Osteoblast (primary cell): Measurements from ENCODE around the gene CUEDC1. TPM values are rescaled to one million over a fixed set of nuclear protein-coding genes. Genes with fewer than 3 reads are reported as not detected.

Experiments
- DNase-seq: peaks from one replicate; pipeline ENCODE4 v3.0.0; 2011; ENCODE audit warnings: low spot score, mixed read lengths; ENCODE audit not compliant: insufficient read length; ENCODE audit errors: missing footprints
- H2AFZ ChIP-seq: 2 replicates; pipeline ENCODE4 v1.6.0; 2011; ENCODE audit warnings: mild to moderate bottlenecking, low read length
- H3K27ac ChIP-seq: 2 replicates; pipeline ENCODE4 v1.5.1; 2011; ENCODE audit warnings: mild to moderate bottlenecking, low read depth, low read length, moderate library complexity
- H3K27me3 ChIP-seq: 2 replicates; pipeline ENCODE4 v1.6.0; 2012; ENCODE audit warnings: mild to moderate bottlenecking, control low read depth, inconsistent platforms, low read length, moderate library complexity; ENCODE audit not compliant: insufficient read depth
- H3K36me3 ChIP-seq: 2 replicates; pipeline ENCODE4 v1.5.1; 2011; ENCODE audit warnings: mild to moderate bottlenecking, low read length, control low read depth, moderate library complexity; ENCODE audit not compliant: insufficient read depth
- H3K4me1 ChIP-seq: 2 replicates; pipeline ENCODE4 v1.5.1; 2011; ENCODE audit warnings: mild to moderate bottlenecking, low read length, control low read depth, moderate library complexity; ENCODE audit not compliant: insufficient read depth
- H3K4me2 ChIP-seq: 2 replicates; pipeline ENCODE4 v1.6.0; 2011; ENCODE audit warnings: mild to moderate bottlenecking, low read length; ENCODE audit not compliant: insufficient read depth
- H3K4me3 ChIP-seq: fragments of 200-600 bp; sonication (generic); 3 replicates; pipeline ENCODE4 v1.5.1; 2012; ENCODE audit warnings: mild to moderate bottlenecking, low read length, inconsistent platforms; ENCODE audit not compliant: insufficient read depth
- H3K79me2 ChIP-seq: 2 replicates; pipeline ENCODE4 v1.6.0; 2012; ENCODE audit warnings: mild to moderate bottlenecking, low read length, control low read depth, inconsistent platforms; ENCODE audit not compliant: insufficient read depth
- H3K9me3 ChIP-seq: 2 replicates; pipeline ENCODE4 v1.5.1; 2011; ENCODE audit warnings: low read depth, low read length, control low read depth
- H4K20me1 ChIP-seq: 2 replicates; pipeline ENCODE4 v1.6.0; 2012; ENCODE audit warnings: mild to moderate bottlenecking, low read length, control low read depth; ENCODE audit not compliant: insufficient read depth
- total RNA-seq: library from RNA; depleted of rRNA; stranded (reverse); fragments of >200 nt; gene quantifications from 2 replicates; pipeline ENCODE4 v1.2.3, GENCODE V29; 2012
- TF ChIP-seq, protein P1 (sequence below): IDR thresholded peaks from 2 replicates; pipeline ENCODE4 v1.5.1; 2011; ENCODE audit warnings: mild to moderate bottlenecking, low read depth, low read length, moderate library complexity; ENCODE audit errors: extremely low read depth

The CUEDC1 gene
- total RNA-seq, 1 donor, result 21.0 TPM

DNA sequence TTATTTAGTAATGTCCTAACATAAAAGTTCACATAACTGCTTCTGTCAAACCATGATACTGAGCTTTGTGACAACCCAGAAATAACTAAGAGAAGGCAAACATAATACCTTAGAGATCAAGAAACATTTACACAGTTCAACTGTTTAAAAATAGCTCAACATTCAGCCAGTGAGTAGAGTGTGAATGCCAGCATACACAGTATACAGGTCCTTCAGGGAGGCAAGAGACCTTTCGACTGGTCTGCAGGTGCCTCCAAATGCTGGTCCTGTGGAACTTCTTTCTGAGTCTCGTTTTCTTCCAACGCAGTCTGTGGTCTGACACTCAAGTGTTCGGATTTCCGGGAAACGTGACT is 115.7 kb downstream of the CUEDC1 start:
- no peaks in the 10 kb centered on the region for H3K9me3 ChIP-seq
- no peak for DNase-seq
- no peaks in the 10 kb centered on the region for H4K20me1 ChIP-seq
- peaks cover 32% of the 10 kb centered on the region for H3K36me3 ChIP-seq
- H3K79me2 ChIP-seq, result peaks cover 15% of the 10 kb centered on the region
- H3K27me3 ChIP-seq, result no peaks in the 10 kb centered on the region
- H3K27ac ChIP-seq, result no peak overlapping the region
- H2AFZ ChIP-seq, result no peak overlapping the region
- no peak overlapping the region for H3K4me2 ChIP-seq
- no peaks in the 10 kb centered on the region for H3K4me1 ChIP-seq
- no peak overlapping the region for H3K4me3 ChIP-seq
- TF ChIP-seq, protein P1, sequence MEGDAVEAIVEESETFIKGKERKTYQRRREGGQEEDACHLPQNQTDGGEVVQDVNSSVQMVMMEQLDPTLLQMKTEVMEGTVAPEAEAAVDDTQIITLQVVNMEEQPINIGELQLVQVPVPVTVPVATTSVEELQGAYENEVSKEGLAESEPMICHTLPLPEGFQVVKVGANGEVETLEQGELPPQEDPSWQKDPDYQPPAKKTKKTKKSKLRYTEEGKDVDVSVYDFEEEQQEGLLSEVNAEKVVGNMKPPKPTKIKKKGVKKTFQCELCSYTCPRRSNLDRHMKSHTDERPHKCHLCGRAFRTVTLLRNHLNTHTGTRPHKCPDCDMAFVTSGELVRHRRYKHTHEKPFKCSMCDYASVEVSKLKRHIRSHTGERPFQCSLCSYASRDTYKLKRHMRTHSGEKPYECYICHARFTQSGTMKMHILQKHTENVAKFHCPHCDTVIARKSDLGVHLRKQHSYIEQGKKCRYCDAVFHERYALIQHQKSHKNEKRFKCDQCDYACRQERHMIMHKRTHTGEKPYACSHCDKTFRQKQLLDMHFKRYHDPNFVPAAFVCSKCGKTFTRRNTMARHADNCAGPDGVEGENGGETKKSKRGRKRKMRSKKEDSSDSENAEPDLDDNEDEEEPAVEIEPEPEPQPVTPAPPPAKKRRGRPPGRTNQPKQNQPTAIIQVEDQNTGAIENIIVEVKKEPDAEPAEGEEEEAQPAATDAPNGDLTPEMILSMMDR, result no peak

DNA sequence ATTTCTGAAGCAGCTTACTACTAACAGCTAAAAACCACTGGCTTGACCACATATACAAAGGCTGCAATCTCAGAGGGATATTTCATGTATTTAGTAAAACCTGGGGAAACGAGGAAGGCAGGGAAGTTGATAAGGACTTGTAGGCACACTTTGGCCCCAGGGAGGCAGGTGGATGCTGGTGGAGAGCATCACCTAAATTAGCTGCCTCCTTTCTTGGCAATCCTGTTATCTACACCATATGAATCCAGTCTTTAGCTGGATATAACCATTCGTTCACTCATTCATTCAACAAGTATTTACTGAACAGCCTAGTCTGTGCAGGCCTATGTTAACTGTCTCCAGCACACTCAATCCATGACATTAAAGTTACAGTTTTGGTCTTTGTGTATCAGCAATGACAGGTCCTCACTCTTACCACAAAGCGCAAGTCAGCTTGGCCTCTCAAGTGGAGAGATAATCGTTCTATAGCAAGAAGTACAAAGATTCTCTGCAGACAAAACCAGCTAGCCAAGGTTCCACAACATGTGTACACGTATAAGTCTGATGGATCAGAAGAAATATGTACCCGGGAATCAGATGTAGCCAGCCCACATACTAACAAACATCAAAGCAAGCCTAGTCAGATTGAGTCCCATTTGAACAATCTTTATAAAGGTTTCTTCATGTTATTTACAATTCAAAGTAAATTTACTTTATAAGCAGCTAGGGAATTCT is 116.2 kb downstream of the CUEDC1 start:
- H4K20me1 ChIP-seq, result no peaks in the 10 kb centered on the region
- H3K79me2 ChIP-seq, result peaks cover 15% of the 10 kb centered on the region
- peaks cover 32% of the 10 kb centered on the region for H3K36me3 ChIP-seq
- TF ChIP-seq, protein P1, result no peak
- no peak overlapping the region for H3K27ac ChIP-seq
- no peak overlapping the region for H3K4me2 ChIP-seq
- no peaks in the 10 kb centered on the region for H3K9me3 ChIP-seq
- no peaks in the 10 kb centered on the region for H3K27me3 ChIP-seq
- H3K4me1 ChIP-seq, result peaks cover 5% of the 10 kb centered on the region
- H2AFZ ChIP-seq, result no peak overlapping the region
- no peak for DNase-seq
- H3K4me3 ChIP-seq, result no peak overlapping the region

DNA sequence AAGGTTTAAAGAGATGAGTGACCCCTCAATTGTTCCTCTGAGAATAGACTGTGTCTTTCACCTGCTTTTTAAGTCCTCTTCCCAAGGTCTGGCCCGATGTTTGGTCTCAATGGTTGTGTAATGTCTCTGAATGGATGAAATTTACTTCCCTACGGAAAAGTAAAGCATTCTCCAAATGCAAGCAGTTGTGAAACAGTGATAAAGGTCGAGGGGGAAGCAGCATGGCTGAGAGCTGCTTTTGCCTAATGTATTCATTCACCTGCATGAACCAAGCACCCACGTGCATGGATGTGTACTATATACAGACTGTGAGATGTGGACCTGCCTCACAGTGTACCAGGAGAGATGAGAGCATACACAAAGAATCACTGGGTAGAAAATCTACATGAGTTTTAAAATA is 116.8 kb downstream of the CUEDC1 start:
- no peaks in the 10 kb centered on the region for H3K27me3 ChIP-seq
- H3K4me3 ChIP-seq, result no peak overlapping the region
- TF ChIP-seq, protein P1, result no peak
- no peaks in the 10 kb centered on the region for H3K9me3 ChIP-seq
- peaks cover 6% of the 10 kb centered on the region for H3K4me1 ChIP-seq
- H3K27ac ChIP-seq, result no peak overlapping the region
- H3K79me2 ChIP-seq, result peaks cover 13% of the 10 kb centered on the region
- H2AFZ ChIP-seq, result no peak overlapping the region
- no peak for DNase-seq
- peaks cover 32% of the 10 kb centered on the region for H3K36me3 ChIP-seq
- no peaks in the 10 kb centered on the region for H4K20me1 ChIP-seq
- H3K4me2 ChIP-seq, result no peak overlapping the region

DNA sequence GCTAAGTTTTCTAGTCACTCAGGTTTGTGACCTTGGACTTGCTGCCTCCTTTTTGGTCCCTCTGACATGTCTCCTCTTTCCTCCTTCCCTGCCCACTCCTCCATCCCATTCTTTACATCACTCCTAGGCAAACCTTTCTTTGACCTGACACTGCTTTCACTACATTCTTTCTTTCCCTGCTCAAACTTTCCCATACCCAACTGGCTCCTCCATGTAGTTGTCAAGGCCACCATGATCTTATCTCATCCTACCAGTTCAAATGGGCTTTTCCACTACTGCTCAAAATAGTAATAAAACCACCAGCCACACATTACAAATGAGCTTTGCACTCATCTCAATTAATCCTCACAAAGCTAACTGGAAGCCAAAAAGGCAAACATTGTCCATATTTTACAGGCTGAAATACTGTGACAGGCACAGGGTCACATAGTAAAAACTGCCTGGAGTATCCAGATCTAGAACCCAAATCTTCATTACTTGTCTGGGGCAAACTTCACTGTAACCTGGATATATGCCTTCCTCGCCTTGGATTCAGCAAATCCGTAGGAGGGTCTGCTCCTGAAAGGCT is 119.8 kb downstream of the CUEDC1 start:
- H3K36me3 ChIP-seq, result peaks cover 17% of the 10 kb centered on the region
- H3K27ac ChIP-seq, result no peak overlapping the region
- H4K20me1 ChIP-seq, result no peaks in the 10 kb centered on the region
- TF ChIP-seq, protein P1, result no peak
- H3K9me3 ChIP-seq, result no peaks in the 10 kb centered on the region
- no peak overlapping the region for H2AFZ ChIP-seq
- no peaks in the 10 kb centered on the region for H3K27me3 ChIP-seq
- H3K4me2 ChIP-seq, result no peak overlapping the region
- no peaks in the 10 kb centered on the region for H3K79me2 ChIP-seq
- DNase-seq, result no peak
- no peak overlapping the region for H3K4me3 ChIP-seq
- H3K4me1 ChIP-seq, result peaks cover 11% of the 10 kb centered on the region
